Colonic mucosa (tissue), 4 donors: ENCODE data around the gene DOCK2. TPM values are rescaled to one million over a fixed set of nuclear protein-coding genes. Genes with fewer than 3 reads are reported as not detected.

Experiments
- DNase-seq: peaks from one replicate; pipeline ENCODE4 v3.0.0-alpha.2; 2020
- H3K27ac ChIP-seq: fragments of 200-600 bp; one replicate; pipeline ENCODE4 v1.8.0; 2021
- H3K27me3 ChIP-seq: fragments of 200-600 bp; one replicate; pipeline ENCODE4 v1.8.0; 2021
- H3K36me3 ChIP-seq: fragments of 200-600 bp; one replicate; pipeline ENCODE4 v1.8.0; 2021
- H3K4me1 ChIP-seq: fragments of 200-600 bp; one replicate; pipeline ENCODE4 v1.8.0; 2021; ENCODE audit warnings: mild to moderate bottlenecking
- H3K4me3 ChIP-seq: fragments of 200-600 bp; one replicate; pipeline ENCODE4 v1.8.0; 2021
- H3K9ac ChIP-seq, 2 donors: one replicate each; pipeline ENCODE4 v1.7.0; 2013; ENCODE audit warnings: control low read depth in 2 of 2, low read depth in 2 of 2, low read length in 2 of 2
- H3K9me3 ChIP-seq: fragments of 200-600 bp; one replicate; pipeline ENCODE4 v1.8.0; 2021
- intact Hi-C: fragments of 100-400 bp; cut with DNase I; formaldehyde crosslinking; loops from one replicate; pipeline ENCODE4 v1.14.1; 2022
- total RNA-seq, 2 donors: library from RNA; stranded (reverse); fragmentation: NEBNext Ultra II Directional in 1 of 2; extraction: Animal tissue kit (Norgen Biotek cat#: 25700) in 1 of 2; gene quantifications; one replicate each; pipeline ENCODE4 v1.2.1, GENCODE V29; 2021
- TF ChIP-seq, protein P1 (sequence below): fragments of 200-600 bp; IDR thresholded peaks from one replicate; pipeline ENCODE4 v1.8.0; 2022; ENCODE audit warnings: antibody characterized with exemption, mild to moderate bottlenecking
- donor health status: healthy.
- donor health status: DM: no; HTN: no; CAD: no.
- donor health status: DM: no; HTN: no; CAD: no.

The DOCK2 gene
- total RNA-seq, 2 donors from 2014 or later = 4.8 to 6.0 TPM

DNA sequence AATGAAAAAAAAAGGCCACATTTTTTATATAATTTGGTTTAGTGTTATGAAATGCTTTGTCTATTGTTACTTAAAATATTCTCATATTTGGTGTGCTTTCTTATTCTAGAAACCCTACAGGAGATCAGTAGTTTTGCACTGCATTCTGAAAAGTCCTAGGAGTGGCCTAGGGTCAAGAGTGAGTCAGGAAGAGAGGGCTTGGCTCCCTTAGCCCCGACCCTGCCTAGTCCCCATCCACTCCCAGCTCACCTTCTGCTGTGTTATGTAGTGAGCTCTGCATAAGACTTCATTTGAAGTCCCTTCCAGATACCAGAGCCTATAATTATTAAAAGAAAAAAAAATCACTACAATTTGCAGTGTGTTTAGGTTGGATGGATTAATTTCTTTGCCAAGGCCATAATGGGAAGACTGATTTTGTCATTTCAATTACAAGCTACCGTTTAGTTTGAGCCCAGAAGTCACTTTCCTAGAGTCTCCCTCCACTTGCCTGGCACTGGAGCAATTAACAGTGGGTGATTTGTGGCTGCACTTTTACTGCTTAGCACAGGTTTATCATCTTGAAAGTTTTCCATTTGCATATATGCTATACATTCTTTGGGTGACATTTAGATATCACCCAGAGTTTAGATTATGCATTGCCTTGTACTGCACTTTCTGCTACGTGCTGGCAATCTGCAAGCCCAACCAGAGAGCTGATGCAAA lies 199.9 kb downstream of the DOCK2 start:
- DNase-seq = no peak
- Histone ChIP-seq H3K27me3 (no peaks in the 10 kb centered on the region), H3K9me3 (no peaks in the 10 kb centered on the region), H3K4me3 (no peak overlapping the region), H3K4me1 (no peaks in the 10 kb centered on the region), H3K9ac (no peak overlapping the region), H3K36me3 (no peaks in the 10 kb centered on the region), H3K27ac (no peak overlapping the region)
- TF ChIP-seq, protein P1, sequence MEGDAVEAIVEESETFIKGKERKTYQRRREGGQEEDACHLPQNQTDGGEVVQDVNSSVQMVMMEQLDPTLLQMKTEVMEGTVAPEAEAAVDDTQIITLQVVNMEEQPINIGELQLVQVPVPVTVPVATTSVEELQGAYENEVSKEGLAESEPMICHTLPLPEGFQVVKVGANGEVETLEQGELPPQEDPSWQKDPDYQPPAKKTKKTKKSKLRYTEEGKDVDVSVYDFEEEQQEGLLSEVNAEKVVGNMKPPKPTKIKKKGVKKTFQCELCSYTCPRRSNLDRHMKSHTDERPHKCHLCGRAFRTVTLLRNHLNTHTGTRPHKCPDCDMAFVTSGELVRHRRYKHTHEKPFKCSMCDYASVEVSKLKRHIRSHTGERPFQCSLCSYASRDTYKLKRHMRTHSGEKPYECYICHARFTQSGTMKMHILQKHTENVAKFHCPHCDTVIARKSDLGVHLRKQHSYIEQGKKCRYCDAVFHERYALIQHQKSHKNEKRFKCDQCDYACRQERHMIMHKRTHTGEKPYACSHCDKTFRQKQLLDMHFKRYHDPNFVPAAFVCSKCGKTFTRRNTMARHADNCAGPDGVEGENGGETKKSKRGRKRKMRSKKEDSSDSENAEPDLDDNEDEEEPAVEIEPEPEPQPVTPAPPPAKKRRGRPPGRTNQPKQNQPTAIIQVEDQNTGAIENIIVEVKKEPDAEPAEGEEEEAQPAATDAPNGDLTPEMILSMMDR = no peak
- intact Hi-C loops = no loop called here

DNA sequence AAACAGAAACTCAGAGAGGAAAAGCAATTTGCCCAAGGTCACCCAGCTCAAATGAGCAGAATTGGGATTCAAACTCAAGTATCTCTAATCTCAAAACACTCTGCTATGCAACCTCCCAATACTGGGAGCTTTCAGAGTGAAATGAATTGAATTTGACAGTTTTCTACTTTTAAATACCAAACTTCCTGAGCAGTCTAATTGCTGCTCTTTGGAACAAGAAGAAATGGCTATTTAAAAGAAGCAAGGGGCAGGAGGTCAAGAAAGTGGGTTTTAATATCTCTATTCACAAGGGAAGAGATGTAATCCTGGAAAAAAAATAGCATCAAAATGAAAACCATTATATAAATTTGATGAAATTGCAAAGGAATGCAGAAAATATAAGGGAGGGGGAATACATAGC lies 200.6 kb downstream of the DOCK2 start:
- H3K27me3 ChIP-seq = no peaks in the 10 kb centered on the region
- no peaks in the 10 kb centered on the region for H3K4me1 ChIP-seq
- no peak overlapping the region for H3K9ac ChIP-seq
- DNase-seq = no peak
- no peaks in the 10 kb centered on the region for H3K36me3 ChIP-seq
- H3K27ac ChIP-seq = no peak overlapping the region
- H3K4me3 ChIP-seq = no peak overlapping the region
- TF ChIP-seq, protein P1 = no peak
- no peaks in the 10 kb centered on the region for H3K9me3 ChIP-seq
- intact Hi-C loops = no loop called here

DNA sequence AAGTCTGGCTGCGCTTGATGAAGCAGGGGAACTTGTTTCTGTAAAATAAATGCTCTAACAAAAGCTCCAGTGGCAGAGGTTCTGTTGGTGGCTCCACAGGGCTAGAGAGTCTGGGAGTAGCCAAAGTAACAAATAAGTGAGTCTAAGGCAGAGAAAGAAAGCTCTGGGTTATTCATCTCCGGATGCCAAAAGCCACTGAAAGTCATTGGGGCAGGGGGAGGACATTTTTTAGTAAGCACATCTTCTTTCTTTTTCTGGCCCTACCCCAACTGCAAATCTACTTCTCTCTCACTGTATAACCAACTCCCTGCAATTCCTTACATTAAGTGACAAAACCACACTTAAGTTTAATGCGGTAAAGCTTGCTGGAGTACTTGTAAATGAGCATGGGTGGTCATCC lies 201.6 kb downstream of the DOCK2 start:
- intact Hi-C loops = no loop called here
- TF ChIP-seq, protein P1 = no peak
- Histone ChIP-seq H3K9ac (no peak overlapping the region), H3K27me3 (no peaks in the 10 kb centered on the region), H3K27ac (no peak overlapping the region), H3K4me3 (no peak overlapping the region), H3K9me3 (no peaks in the 10 kb centered on the region), H3K36me3 (no peaks in the 10 kb centered on the region), H3K4me1 (no peaks in the 10 kb centered on the region)
- DNase-seq = no peak

DNA sequence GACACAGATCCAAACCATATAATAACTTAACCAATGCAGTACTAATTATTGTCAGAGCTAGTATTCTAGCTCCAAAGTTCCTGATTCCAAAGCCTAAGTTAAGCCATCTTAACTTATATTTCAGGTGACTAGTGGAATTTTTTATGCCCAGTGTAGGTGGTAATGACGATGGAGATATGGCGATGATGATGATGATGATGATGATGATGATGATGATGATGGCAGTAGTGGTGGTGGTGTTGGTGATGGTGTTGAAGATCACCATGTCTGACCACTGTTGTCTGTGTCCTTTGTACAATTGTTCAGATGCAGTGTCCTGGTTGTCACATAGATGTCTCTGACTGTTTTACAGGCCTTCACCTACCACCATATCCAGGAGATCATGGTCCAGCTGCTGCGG lies 203.3 kb downstream of the DOCK2 start:
- no peak overlapping the region for H3K4me3 ChIP-seq
- H3K36me3 ChIP-seq = no peaks in the 10 kb centered on the region
- H3K27ac ChIP-seq = no peak overlapping the region
- no peaks in the 10 kb centered on the region for H3K4me1 ChIP-seq
- no peak overlapping the region for H3K9ac ChIP-seq
- no peaks in the 10 kb centered on the region for H3K9me3 ChIP-seq
- no peak for DNase-seq
- TF ChIP-seq, protein P1 = no peak
- intact Hi-C loops = no loop called here
- no peaks in the 10 kb centered on the region for H3K27me3 ChIP-seq

DNA sequence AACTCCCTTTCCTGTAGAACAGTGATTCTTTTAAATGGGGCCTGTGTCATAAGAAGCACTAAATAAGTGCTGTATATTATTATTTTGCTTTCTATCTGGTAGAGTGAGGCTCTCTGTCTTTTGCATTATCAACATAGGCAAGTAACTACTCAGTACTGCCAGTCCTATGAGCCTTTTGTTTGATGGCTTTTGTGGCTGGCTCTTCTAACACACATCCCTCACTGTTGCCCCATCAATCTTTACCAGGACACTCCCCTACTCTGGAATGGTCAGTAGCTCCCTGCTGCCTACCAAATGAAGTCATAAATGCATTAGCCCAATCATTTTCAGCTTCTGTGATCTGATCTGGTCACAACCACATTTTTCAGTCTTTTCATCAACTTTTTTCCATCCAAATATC lies 205.6 kb downstream of the DOCK2 start:
- intact Hi-C loops = no loop called here
- no peak overlapping the region for H3K9ac ChIP-seq
- no peak overlapping the region for H3K27ac ChIP-seq
- TF ChIP-seq, protein P1 = no peak
- H3K27me3 ChIP-seq = no peaks in the 10 kb centered on the region
- H3K4me3 ChIP-seq = no peak overlapping the region
- no peaks in the 10 kb centered on the region for H3K9me3 ChIP-seq
- no peaks in the 10 kb centered on the region for H3K36me3 ChIP-seq
- H3K4me1 ChIP-seq = no peaks in the 10 kb centered on the region
- DNase-seq = no peak
